Ovary (tissue), 9 donors: ENCODE data around the gene NDUFAF4. TPM values are rescaled to one million over a fixed set of nuclear protein-coding genes. Genes with fewer than 3 reads are reported as not detected.

ENCODE experiments used
- DNase-seq, 5 donors: peaks; one replicate each; pipeline ENCODE4 v3.0.0-alpha.2; 2019 to 2020
- H3K27ac ChIP-seq, 2 donors: fragments of 200-600 bp; one replicate each; pipeline versions ENCODE4 v1.5.1 to v1.8.0; 2019 to 2022
- H3K27me3 ChIP-seq: fragments of 200-600 bp; one replicate; pipeline ENCODE4 v1.8.0; 2022
- H3K36me3 ChIP-seq: fragments of 200-600 bp; sonication (generic); one replicate; pipeline ENCODE4 v1.5.1; 2019
- H3K4me1 ChIP-seq: one replicate; pipeline ENCODE4 v1.8.1; 2013; ENCODE audit warnings: mild to moderate bottlenecking, moderate library complexity; ENCODE audit not compliant: insufficient read depth
- H3K4me3 ChIP-seq: fragments of 200-600 bp; sonication (generic); one replicate; pipeline ENCODE4 v1.5.1; 2017
- H3K9me3 ChIP-seq, 2 donors: fragments of 200-600 bp in 1 of 2; sonication (generic) in 1 of 2; one replicate each; pipeline versions ENCODE4 v1.5.1 to v1.8.1; 2013 to 2019; ENCODE audit warnings: mild to moderate bottlenecking in 1 of 2, moderate library complexity in 1 of 2
- EP300 ChIP-seq: sonication (generic); formaldehyde crosslinking; IDR thresholded peaks from one replicate; pipeline ENCODE4 v1.6.1; 2017; ENCODE audit warnings: antibody characterized with exemption
- POLR2A ChIP-seq: fragments of 450-650 bp; IDR thresholded peaks from one replicate; pipeline ENCODE4 v1.6.1; 2017; ENCODE audit warnings: antibody characterized with exemption, mild to moderate bottlenecking, moderate library complexity
- WGBS, 3 donors: extraction: QIAGEN DNeasy Blood & Tissue Kit in 1 of 3; methylation state at CpG; one replicate each; pipeline versions ENCODE4 v1.1.5 to v1.1.7; 2013 to 2017; 5-methylcytosine and 5-hydroxymethylcytosine counted together
- intact Hi-C, 4 donors: fragments of 100-400 bp; cut with DNase I; formaldehyde crosslinking; loops; one replicate each; pipeline versions ENCODE4 v1.11.0 to v1.15.1; 2022 to 2023
- polyA plus RNA-seq, 2 donors: library from polyadenylated mRNA; stranded (reverse); fragments of 200-250 nt in 1 of 2; fragments of 350-450 nt in 1 of 2; fragmentation: Illumina TruSeq in 1 of 2; extraction: RNeasy Lipid Tissue Mini Kit (QIAGEN cat#74804) in 1 of 2; gene quantifications; one replicate each; pipeline ENCODE4 v1.2.3, GENCODE V29; 2013 to 2014
- total RNA-seq, 7 donors: library from RNA; depleted of rRNA in 2 of 7; stranded (reverse); fragments of >200 nt in 2 of 7; fragmentation: NEBNext Ultra II Directional in 3 of 7; extraction: Animal tissue kit (Norgen Biotek cat#: 25700) in 3 of 7; gene quantifications; one replicate each; pipeline versions ENCODE4 v1.1.0 to v1.2.4, GENCODE V29; 2016 to 2023
- TF ChIP-seq, protein P1 (sequence below), 3 donors: fragments of 450-650 bp in 2 of 3; fragments of 200-600 bp in 1 of 3; IDR thresholded peaks; one replicate each; pipeline versions ENCODE4 v1.5.1 to v1.8.0; 2016 to 2022; ENCODE audit warnings: antibody characterized with exemption in 3 of 3, mild to moderate bottlenecking in 1 of 3
- donor health status: DM: no; HTN: no; CAD: no; lungs with moderate emphysema.
- donor health status: DM: no; HTN: no; CAD: no.
- donor health status: Bipolar disorder and iron deficiency.
- donor health status: DM: yes; HTN: yes; CAD: no.
- donor health status: DM: no; HTN: no; CAD: no.
- donor health status: DM: yes; HTN: yes; CAD: no.

NDUFAF4 gene
- total and polyA plus RNA-seq, 9 donors = 10.3 to 35.5 (median 18.2) TPM

DNA sequence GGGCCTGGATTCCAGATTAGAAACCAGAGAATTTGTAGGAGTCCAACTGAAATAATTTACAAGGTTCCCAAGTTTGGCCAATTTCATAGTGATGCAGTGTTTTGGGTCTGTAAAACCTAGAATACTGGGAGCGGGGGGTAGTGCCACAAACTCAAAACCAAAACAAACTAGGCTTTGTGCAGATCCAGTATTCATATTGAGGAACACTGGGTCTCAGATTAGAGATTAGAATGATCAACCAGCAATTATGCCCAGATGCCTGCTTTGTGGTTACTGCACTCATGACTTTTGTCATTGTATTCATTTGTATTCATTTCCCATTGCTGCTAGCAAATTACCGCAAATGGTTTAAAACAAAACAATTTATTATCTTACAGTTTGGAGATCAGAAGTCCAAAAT lies 3.2 kb upstream of the NDUFAF4 start:
- no peak for TF ChIP-seq POLR2A
- TF ChIP-seq, protein P1, sequence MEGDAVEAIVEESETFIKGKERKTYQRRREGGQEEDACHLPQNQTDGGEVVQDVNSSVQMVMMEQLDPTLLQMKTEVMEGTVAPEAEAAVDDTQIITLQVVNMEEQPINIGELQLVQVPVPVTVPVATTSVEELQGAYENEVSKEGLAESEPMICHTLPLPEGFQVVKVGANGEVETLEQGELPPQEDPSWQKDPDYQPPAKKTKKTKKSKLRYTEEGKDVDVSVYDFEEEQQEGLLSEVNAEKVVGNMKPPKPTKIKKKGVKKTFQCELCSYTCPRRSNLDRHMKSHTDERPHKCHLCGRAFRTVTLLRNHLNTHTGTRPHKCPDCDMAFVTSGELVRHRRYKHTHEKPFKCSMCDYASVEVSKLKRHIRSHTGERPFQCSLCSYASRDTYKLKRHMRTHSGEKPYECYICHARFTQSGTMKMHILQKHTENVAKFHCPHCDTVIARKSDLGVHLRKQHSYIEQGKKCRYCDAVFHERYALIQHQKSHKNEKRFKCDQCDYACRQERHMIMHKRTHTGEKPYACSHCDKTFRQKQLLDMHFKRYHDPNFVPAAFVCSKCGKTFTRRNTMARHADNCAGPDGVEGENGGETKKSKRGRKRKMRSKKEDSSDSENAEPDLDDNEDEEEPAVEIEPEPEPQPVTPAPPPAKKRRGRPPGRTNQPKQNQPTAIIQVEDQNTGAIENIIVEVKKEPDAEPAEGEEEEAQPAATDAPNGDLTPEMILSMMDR (IDR thresholded peaks at IDR 0.05) = no peak
- TF ChIP-seq EP300 = no peak
- 92 to 97% (median 92%) methylated on average over 2 of the region's 2 CpGs for WGBS, 3 donors
- no peak overlapping the region for H3K4me3 ChIP-seq
- no peak overlapping the region for H3K27ac ChIP-seq
- H3K9me3 ChIP-seq = no peaks in the 10 kb centered on the region
- intact Hi-C loops = no loop called here
- no peaks in the 10 kb centered on the region for H3K27me3 ChIP-seq
- H3K4me1 ChIP-seq = peaks cover 6% of the 10 kb centered on the region
- no peak for DNase-seq
- H3K36me3 ChIP-seq = no peaks in the 10 kb centered on the region

DNA sequence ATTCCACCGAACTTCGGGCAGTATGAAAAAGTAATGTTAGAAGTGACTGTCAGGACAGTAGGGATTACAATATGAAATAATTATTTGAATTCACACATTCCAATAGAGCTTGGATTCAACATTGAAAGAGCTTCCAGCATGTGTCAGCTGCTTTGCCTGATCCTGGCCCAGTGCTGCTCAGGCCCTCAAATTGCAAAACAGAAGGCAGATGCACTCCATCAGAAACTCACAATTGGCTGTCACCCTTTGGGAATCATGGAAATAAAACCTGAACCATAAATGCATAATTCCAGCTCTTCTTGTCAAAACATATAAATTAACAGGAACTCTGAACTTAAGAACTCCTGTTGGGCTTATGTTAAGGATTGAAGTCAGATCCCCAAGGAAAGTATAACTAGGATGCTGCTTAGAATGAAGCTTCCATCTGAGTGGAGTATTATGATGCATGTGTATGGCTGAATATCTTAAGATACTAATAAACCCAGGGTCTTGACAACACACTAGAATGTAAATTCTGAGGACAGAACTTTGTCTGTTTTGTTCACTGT lies 1.8 kb upstream of the NDUFAF4 start:
- H3K4me3 ChIP-seq = no peak overlapping the region
- H3K27me3 ChIP-seq = no peaks in the 10 kb centered on the region
- no peaks in the 10 kb centered on the region for H3K36me3 ChIP-seq
- no peaks in the 10 kb centered on the region for H3K9me3 ChIP-seq
- H3K4me1 ChIP-seq = peaks cover 6% of the 10 kb centered on the region
- H3K27ac ChIP-seq = no peak overlapping the region
- DNase-seq = peak in 1 of 5 donors; percentile 12
- TF ChIP-seq EP300 = no peak
- intact Hi-C loops = loop anchor here in 3 of 4 donors (5.0 to 10.0 kb wide), 3 partner anchors 153 to 158 kb away; no protein-coding TSS in a partner anchor
- 66 to 69% (median 68%) methylated on average over 2 of the region's 2 CpGs for WGBS, 3 donors

DNA sequence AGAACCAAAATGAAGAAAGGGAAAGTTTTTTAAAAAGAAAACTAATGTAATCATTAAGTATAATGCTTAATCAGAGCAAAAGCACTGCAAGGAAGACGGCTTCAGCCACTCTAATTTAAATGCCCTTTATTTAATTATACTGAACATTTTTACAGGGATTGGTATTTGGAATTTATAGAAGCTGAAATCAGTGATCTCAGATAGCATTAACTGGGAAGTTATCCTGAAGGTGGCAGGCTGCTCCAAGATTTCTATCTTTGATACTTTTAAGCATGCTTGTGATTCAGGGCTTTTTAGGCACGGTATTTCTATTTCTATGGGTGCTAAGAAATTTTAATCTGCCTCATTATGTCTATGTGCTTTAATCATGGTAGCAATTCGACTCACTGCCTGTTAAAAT lies 1.3 kb upstream of the NDUFAF4 start:
- intact Hi-C loops = loop anchor here in 3 of 4 donors (5.0 to 10.0 kb wide), 3 partner anchors 153 to 158 kb away; no protein-coding TSS in a partner anchor
- H3K36me3 ChIP-seq = no peaks in the 10 kb centered on the region
- H3K9me3 ChIP-seq = no peaks in the 10 kb centered on the region
- H3K27ac ChIP-seq = peak overlapping the region in 1 of 2 donors; percentile 81
- H3K27me3 ChIP-seq = no peaks in the 10 kb centered on the region
- DNase-seq = peak in 1 of 5 donors; percentile 24
- whole genome bisulfite sequencing, 3 donors = 16 to 20% (median 18%) methylated on average over 3 of the region's 3 CpGs
- TF ChIP-seq, protein P1 (IDR thresholded peaks at IDR 0.05) = no peak
- TF ChIP-seq EP300 = no peak
- no peak for TF ChIP-seq POLR2A
- no peak overlapping the region for H3K4me3 ChIP-seq
- peaks cover 6% of the 10 kb centered on the region for H3K4me1 ChIP-seq

DNA sequence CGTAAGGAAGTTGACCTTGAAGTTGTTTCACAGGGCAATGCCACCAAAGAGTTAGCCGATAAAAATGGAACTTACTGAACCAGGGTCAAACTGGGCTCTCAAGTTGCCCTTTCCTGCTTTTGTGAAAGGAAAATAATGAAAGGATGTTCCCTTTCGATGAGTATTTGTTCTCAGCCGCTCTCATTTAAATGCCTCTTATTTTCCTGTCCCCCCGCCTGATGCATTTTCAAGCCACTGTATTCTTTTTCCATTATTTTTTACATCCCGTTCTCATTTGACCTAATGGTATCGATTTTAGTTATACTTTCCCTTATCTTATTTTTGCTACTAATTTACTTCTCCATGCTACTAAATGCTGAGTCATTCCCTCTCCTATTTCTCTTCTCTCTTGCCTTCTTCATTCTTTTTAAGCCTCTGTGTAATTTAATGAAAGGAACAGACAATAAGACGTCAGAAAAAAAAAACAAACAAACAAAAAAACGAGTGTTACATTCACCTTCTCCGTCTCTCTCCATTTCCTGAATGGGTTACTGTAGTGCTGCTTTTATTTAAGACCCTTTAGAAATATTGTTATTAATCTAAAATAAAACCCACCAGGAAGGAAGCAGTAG lies 655 bp upstream of the NDUFAF4 start:
- Histone ChIP-seq H3K36me3 (no peaks in the 10 kb centered on the region), H3K4me1 (peaks cover 6% of the 10 kb centered on the region), H3K27me3 (no peaks in the 10 kb centered on the region), H3K9me3 (no peaks in the 10 kb centered on the region), H3K27ac (peak overlapping the region; percentile 76 to 81), H3K4me3 (peak overlapping the region; percentile 69)
- no peak for TF ChIP-seq POLR2A
- TF ChIP-seq, protein P1 (IDR thresholded peaks at IDR 0.05) = no peak
- TF ChIP-seq EP300 = no peak
- WGBS, 3 donors = 0 to 2% (median 1%) methylated on average over 10 of the region's 10 CpGs
- intact Hi-C loops = loop anchor here in 3 of 4 donors (5.0 to 10.0 kb wide), 3 partner anchors 154 to 159 kb away; no protein-coding TSS in a partner anchor
- DNase-seq = no peak

DNA sequence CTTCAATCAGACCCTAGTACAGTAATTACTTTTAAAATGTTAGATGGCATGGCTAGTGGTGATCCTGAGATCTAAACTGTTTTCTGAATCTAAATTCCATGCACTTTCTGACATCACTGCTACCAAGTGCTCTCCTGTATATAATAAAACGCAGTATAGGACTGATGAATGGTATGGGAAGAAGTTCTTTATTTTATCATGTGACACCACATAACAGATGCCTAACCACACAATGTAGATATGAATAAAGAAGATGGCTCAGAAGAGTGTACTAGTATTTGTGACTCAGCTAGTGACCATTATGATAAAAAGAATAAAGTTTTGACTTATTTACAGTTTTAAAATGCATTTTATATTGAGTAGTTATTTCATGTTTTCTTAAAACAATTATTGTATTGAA lies 8.5 kb downstream of the NDUFAF4 start:
- Histone ChIP-seq H3K9me3 (no peaks in the 10 kb centered on the region), H3K4me3 (no peak overlapping the region), H3K36me3 (no peaks in the 10 kb centered on the region), H3K27me3 (no peaks in the 10 kb centered on the region), H3K4me1 (no peaks in the 10 kb centered on the region), H3K27ac (no peak overlapping the region)
- 0 to 46% (median 0%) methylated on average over 1 of the region's 1 CpG for WGBS, 3 donors
- no peak for DNase-seq
- intact Hi-C loops = no loop called here
- TF ChIP-seq EP300 (no peak), POLR2A (no peak)
- TF ChIP-seq, protein P1 (IDR thresholded peaks at IDR 0.05) = no peak
